GM12801 (cell line): ENCODE data around the gene PDE4C.

Experiments used
- CTCF ChIP-seq: IDR thresholded peaks from one replicate; pipeline ENCODE4 v1.5.1; 2011; ENCODE audit warnings: control low read depth; ENCODE audit not compliant: insufficient read length; ENCODE audit errors: extremely low read depth

Gene PDE4C

GRCh38 chr19:18218600-18218999 is 7.6 kb downstream of the PDE4C start:
- no peak for TF ChIP-seq CTCF

- no peak for TF ChIP-seq CTCF
Measured at GRCh38 chr19:18218159-18218558, 8.1 kb downstream of the PDE4C start.

- TF ChIP-seq CTCF: no peak
Measured at GRCh38 chr19:18216789-18217188, 9.4 kb downstream of the PDE4C start.

GRCh38 chr19:18214779-18215433 is 11.3 kb downstream of the PDE4C start:
- TF ChIP-seq CTCF: no peak

GRCh38 chr19:18211683-18212082 is 14.6 kb downstream of the PDE4C start:
- TF ChIP-seq CTCF: no peak

- no peak for TF ChIP-seq CTCF
Measured at GRCh38 chr19:18208098-18208951, 17.9 kb downstream of the PDE4C start.

GRCh38 chr19:18206018-18206417 is 20.2 kb downstream of the PDE4C start:
- TF ChIP-seq CTCF: no peak
